SH-SY5Y (cell line): ENCODE results near the gene MTHFD2L.

Experiments used
- GATA2 ChIP-seq: IDR thresholded peaks from 2 replicates; pipeline ENCODE4 v1.6.1; 2011; ENCODE audit warnings: mild to moderate bottlenecking, low read depth, low read length
- GATA3 ChIP-seq: IDR thresholded peaks from 2 replicates; pipeline ENCODE4 v1.6.1; 2011; ENCODE audit warnings: low read depth, mild to moderate bottlenecking, low read length, moderate library complexity

DNA sequence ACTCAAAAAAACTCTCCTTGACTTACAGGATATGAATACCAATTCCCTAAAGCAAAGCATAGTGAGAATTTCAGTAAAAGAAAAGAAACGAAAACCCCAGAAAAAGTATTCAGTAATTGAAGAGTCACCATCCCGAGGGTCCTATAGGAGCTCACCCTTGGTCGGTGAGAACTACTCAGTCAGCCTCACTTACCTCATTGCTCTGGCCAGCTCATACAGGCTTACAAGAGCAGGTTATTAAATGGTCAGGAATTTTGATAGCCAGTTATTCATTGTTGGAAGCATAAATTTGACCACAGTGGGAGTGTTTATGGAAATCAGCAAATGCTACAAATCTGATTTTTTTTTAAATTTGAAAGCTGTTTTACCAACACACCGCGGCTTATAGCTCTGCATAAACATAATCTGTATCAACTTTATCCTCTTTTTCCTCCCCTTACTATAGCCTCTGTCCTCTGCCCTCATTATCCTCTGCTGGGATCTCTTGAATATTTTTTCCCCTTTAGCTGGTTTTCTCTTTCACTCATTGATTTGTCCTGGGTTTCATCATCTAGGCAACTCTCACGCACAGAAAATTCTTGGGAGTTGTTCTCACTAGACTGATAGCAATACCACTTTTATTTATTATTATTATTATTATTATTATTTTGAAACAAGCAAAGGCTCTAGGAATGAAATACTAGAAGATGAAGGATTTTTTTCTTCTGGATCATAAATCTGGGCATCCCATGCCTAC, 47.9 kb upstream of the MTHFD2L start:
- TF ChIP-seq GATA3 = no peak
- no peak for TF ChIP-seq GATA2
